GM12892 (cell line): ENCODE results near the gene UBE2M.

Experiments
- POLR2A ChIP-seq: IDR thresholded peaks from 2 replicates; pipeline ENCODE4 v1.6.1; 2011; ENCODE audit warnings: low read depth, low read length, control low read depth
- POLR2AphosphoS5 ChIP-seq: IDR thresholded peaks from 2 replicates; pipeline ENCODE4 v1.6.1; 2011; ENCODE audit warnings: low read depth, low read length, control low read depth

- no peak for TF ChIP-seq POLR2A
- no peak for TF ChIP-seq POLR2AphosphoS5
Measured at GRCh38 chr19:58546019-58546530, 12.3 kb downstream of the UBE2M start.
